Type B pancreatic cell (in vitro differentiated cells): Measurements from ENCODE around the gene HMCN2. TPM values are rescaled to one million over a fixed set of nuclear protein-coding genes. Genes with fewer than 3 reads are reported as not detected.

Experiments
- DNase-seq: peaks from one replicate; pipeline ENCODE4 v3.0.0; 2021; ENCODE audit warnings: mixed read lengths; ENCODE audit not compliant: unreplicated experiment; ENCODE audit errors: extremely low spot score
- H3K27ac Mint-ChIP-seq: 2 replicates; pipeline ENCODE4 v1.8.0; 2021; ENCODE audit warnings: mild to moderate bottlenecking, mixed read lengths
- H3K27me3 Mint-ChIP-seq: 2 replicates; pipeline ENCODE4 v1.8.0; 2021; ENCODE audit warnings: mixed read lengths
- H3K36me3 Mint-ChIP-seq: 2 replicates; pipeline ENCODE4 v1.8.0; 2021; ENCODE audit warnings: mixed read lengths
- H3K4me1 Mint-ChIP-seq: one replicate; pipeline ENCODE4 v1.8.0; 2021; ENCODE audit warnings: mixed read lengths; ENCODE audit not compliant: unreplicated experiment
- H3K4me3 Mint-ChIP-seq: 2 replicates; pipeline ENCODE4 v1.8.0; 2021; ENCODE audit warnings: mild to moderate bottlenecking, mixed read lengths
- H3K9me3 Mint-ChIP-seq: 2 replicates; pipeline ENCODE4 v1.8.0; 2021; ENCODE audit warnings: mixed read lengths
- CTCF ChIP-seq: fragments of 200-600 bp; sonication (generic); conservative IDR thresholded peaks from 2 replicates; pipeline ENCODE4 v1.5.0; 2021; ENCODE audit warnings: antibody characterized with exemption, mild to moderate bottlenecking
- total RNA-seq: library from RNA; stranded (reverse); gene quantifications from 2 replicates; pipeline ENCODE4 v1.2.1, GENCODE V29; 2021; ENCODE audit warnings: low replicate concordance

The HMCN2 gene
- total RNA-seq, 1 donor from 2014 or later: 0.12 TPM

GRCh38 chr9:130354806-130355205 is 89.2 kb downstream of the HMCN2 start:
- no peaks in the 10 kb centered on the region for H3K9me3 Mint-ChIP-seq
- no peak for TF ChIP-seq CTCF
- no peaks in the 10 kb centered on the region for H3K4me1 Mint-ChIP-seq
- no peak for DNase-seq
- no peak overlapping the region for H3K27ac Mint-ChIP-seq
- H3K36me3 Mint-ChIP-seq: no peaks in the 10 kb centered on the region
- no peak overlapping the region for H3K4me3 Mint-ChIP-seq
- H3K27me3 Mint-ChIP-seq: no peaks in the 10 kb centered on the region

- no peak for DNase-seq
- no peaks in the 10 kb centered on the region for H3K9me3 Mint-ChIP-seq
- H3K27me3 Mint-ChIP-seq: peaks cover 2% of the 10 kb centered on the region
- no peak overlapping the region for H3K27ac Mint-ChIP-seq
- no peak for TF ChIP-seq CTCF
- H3K4me1 Mint-ChIP-seq: no peaks in the 10 kb centered on the region
- H3K36me3 Mint-ChIP-seq: no peaks in the 10 kb centered on the region
- no peak overlapping the region for H3K4me3 Mint-ChIP-seq
Measured at GRCh38 chr9:130356033-130356432, 90.5 kb downstream of the HMCN2 start.

GRCh38 chr9:130356877-130357584 is 91.5 kb downstream of the HMCN2 start:
- no peaks in the 10 kb centered on the region for H3K9me3 Mint-ChIP-seq
- H3K4me3 Mint-ChIP-seq: no peak overlapping the region
- no peak overlapping the region for H3K27ac Mint-ChIP-seq
- no peaks in the 10 kb centered on the region for H3K36me3 Mint-ChIP-seq
- DNase-seq: no peak
- no peak for TF ChIP-seq CTCF
- peaks cover 4% of the 10 kb centered on the region for H3K27me3 Mint-ChIP-seq
- no peaks in the 10 kb centered on the region for H3K4me1 Mint-ChIP-seq

- no peak overlapping the region for H3K4me3 Mint-ChIP-seq
- H3K4me1 Mint-ChIP-seq: no peaks in the 10 kb centered on the region
- DNase-seq: no peak
- TF ChIP-seq CTCF: no peak
- no peak overlapping the region for H3K27ac Mint-ChIP-seq
- no peaks in the 10 kb centered on the region for H3K36me3 Mint-ChIP-seq
- H3K9me3 Mint-ChIP-seq: no peaks in the 10 kb centered on the region
- H3K27me3 Mint-ChIP-seq: peaks cover 4% of the 10 kb centered on the region
Measured at GRCh38 chr9:130358928-130359327, 93.4 kb downstream of the HMCN2 start.

GRCh38 chr9:130359819-130360218 is 94.3 kb downstream of the HMCN2 start:
- TF ChIP-seq CTCF: no peak
- Mint-ChIP-seq H3K27me3 (peaks cover 4% of the 10 kb centered on the region), H3K4me1 (no peaks in the 10 kb centered on the region), H3K27ac (no peak overlapping the region), H3K9me3 (no peaks in the 10 kb centered on the region), H3K36me3 (no peaks in the 10 kb centered on the region), H3K4me3 (no peak overlapping the region)
- DNase-seq: no peak
